A673 (cell line): ENCODE results near the gene CBFA2T3.

Experiments
- CTCF ChIP-seq: fragments of 300-800, 200-600 bp; sonication (generic); conservative IDR thresholded peaks from 2 replicates; pipeline ENCODE4 v1.5.1; 2017; ENCODE audit warnings: low read depth, mild to moderate bottlenecking, antibody characterized with exemption, low read length, moderate library complexity, mixed read lengths
- EZH2 ChIP-seq: fragments of 200-600 bp; sonication (generic); IDR thresholded peaks from 2 replicates; pipeline ENCODE4 v1.6.1; 2017; ENCODE audit warnings: borderline replicate concordance, low read depth, mild to moderate bottlenecking, mixed read lengths, antibody characterized with exemption, low read length; ENCODE audit not compliant: poor library complexity, severe bottlenecking

DNA sequence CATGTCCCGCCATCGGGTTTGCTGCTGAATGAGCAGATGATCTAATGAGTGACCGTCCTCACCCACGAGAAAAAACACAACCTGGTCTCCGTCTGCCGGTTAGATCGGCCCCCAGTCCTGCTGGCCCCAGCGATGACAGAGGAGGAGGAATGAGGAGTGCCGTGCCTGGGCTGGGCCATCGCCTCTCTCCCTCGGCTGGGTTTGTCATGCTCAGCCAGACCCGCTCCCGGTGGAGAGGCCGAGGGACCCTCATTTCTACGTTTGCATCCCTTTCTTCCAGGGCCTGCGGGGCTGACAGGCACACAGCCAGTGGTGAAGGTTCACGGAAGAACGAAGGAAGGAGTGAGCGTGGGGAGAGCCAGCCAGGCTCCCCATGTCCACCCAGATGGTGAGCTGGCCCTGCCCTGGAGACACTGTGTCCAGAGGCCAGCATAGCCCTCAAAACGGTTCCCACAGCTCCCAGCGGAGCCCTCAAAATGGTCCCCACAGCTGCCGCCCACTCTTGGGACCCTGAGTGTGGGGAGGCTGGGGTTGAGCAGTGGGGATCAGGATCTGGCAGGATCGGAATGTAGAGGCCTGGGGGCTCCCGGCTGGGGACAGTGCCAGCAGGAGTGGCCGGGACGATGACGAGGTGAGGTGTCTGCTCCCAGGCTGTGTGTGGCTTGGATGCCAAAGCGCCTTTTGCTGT is 23.9 kb downstream of the CBFA2T3 start:
- TF ChIP-seq CTCF (no peak), EZH2 (no peak)
